GM12878 (cell line): ENCODE measurements around the gene LGMN. TPM values are rescaled to one million over a fixed set of nuclear protein-coding genes. Genes with fewer than 3 reads are reported as not detected.

ENCODE experiments used
- ATAC-seq: fragments of 200-7000 bp; cut with Tn5 transposase; 3 replicates; pipeline ENCODE4 v1.9.1; 2020; ENCODE audit warnings: mild to moderate bottlenecking, moderate library complexity
- BruUV-seq: library from RNA; stranded (reverse); fragments of 400-500 nt; replicated peaks from 2 replicates; lab custom pipeline; 2021; lab: Mats Ljungman, UMichigan
- CTCF ChIA-PET: fragments of 300-600 bp; sonication (Branson Sonifier 250); formaldehyde crosslinking; extraction: SDS; loops from one replicate; lab custom pipeline; 2021; ENCODE audit warnings: inconsistent platforms; lab: Yijun Ruan, JAX
- POLR2A ChIA-PET: fragments of 350-600 bp; formaldehyde crosslinking; extraction: SDS; loops from one replicate; lab custom pipeline; 2021; ENCODE audit warnings: inconsistent platforms; lab: Charles Lee
- RAD21 ChIA-PET: fragments of 300-600 bp; sonication (Branson Sonifier 250); formaldehyde crosslinking; loops from one replicate; lab custom pipeline; 2023; ENCODE audit warnings: antibody characterized with exemption; ENCODE audit not compliant: unreplicated experiment; lab: Charles Lee
- SMC1A ChIA-PET: fragments of 300-600 bp; sonication (Branson Sonifier 250); formaldehyde crosslinking; loops from one replicate; lab custom pipeline; 2023; ENCODE audit not compliant: unreplicated experiment, uncharacterized antibody; lab: Charles Lee
- DNase-seq: peaks from one replicate; pipeline ENCODE4 v3.0.0-alpha.2; 2011; ENCODE audit warnings: low read depth, low spot score
- FAIRE-seq: peaks from 3 replicates; lab custom pipeline; 2011; peaks lifted over from hg19 to GRCh38; lab: Jason Lieb, UNC
- H2AFZ ChIP-seq: 2 replicates; pipeline ENCODE4 v1.6.0; 2011; ENCODE audit warnings: low read depth, low read length, control low read depth; ENCODE audit not compliant: control insufficient read depth
- H3K27ac ChIP-seq: 2 replicates; pipeline ENCODE4 v1.5.1; 2011; ENCODE audit warnings: control low read depth; ENCODE audit not compliant: control insufficient read depth, insufficient read depth
- H3K27me3 ChIP-seq, 2 experiments: replicated peaks in 1 of 2; 2 replicates each; pipeline versions ENCODE4 v1.6.0 to v1.6.1; 2011; ENCODE audit warnings: low read length in 1 of 2; ENCODE audit not compliant: control insufficient read depth in 2 of 2, insufficient read depth in 2 of 2
- H3K36me3 ChIP-seq, 2 experiments: 2 replicates each; pipeline ENCODE4 v1.5.1; 2011; ENCODE audit warnings: low read length in 1 of 2; ENCODE audit not compliant: control insufficient read depth in 2 of 2, insufficient read depth in 2 of 2
- H3K4me1 ChIP-seq: 2 replicates; pipeline ENCODE4 v1.6.1; 2011; ENCODE audit warnings: mild to moderate bottlenecking, low read length, moderate library complexity, mixed read lengths; ENCODE audit not compliant: control insufficient read depth, insufficient read depth
- H3K4me2 ChIP-seq: 2 replicates; pipeline ENCODE4 v1.6.0; 2011; ENCODE audit warnings: control low read depth; ENCODE audit not compliant: control insufficient read depth, insufficient read depth
- H3K4me3 ChIP-seq: fragments of 200-600 bp; sonication (generic); 2 replicates; pipeline ENCODE4 v1.5.1; 2016
- H3K79me2 ChIP-seq: 2 replicates; pipeline ENCODE4 v1.6.0; 2011; ENCODE audit warnings: low read length; ENCODE audit not compliant: control insufficient read depth, insufficient read depth
- H3K9ac ChIP-seq: 2 replicates; pipeline ENCODE4 v1.8.0; 2011; ENCODE audit warnings: low read length, control low read depth, mixed read lengths; ENCODE audit not compliant: control insufficient read depth, insufficient read depth
- H3K9me3 ChIP-seq: replicated peaks from 3 replicates; pipeline ENCODE4 v1.5.1; 2011; ENCODE audit warnings: mild to moderate bottlenecking, low read length; ENCODE audit not compliant: control insufficient read depth, insufficient read depth
- H4K20me1 ChIP-seq: 2 replicates; pipeline ENCODE4 v1.6.0; 2011; ENCODE audit not compliant: control insufficient read depth, insufficient read depth
- ASH2L ChIP-seq: fragments of 300-600, 200-600 bp; sonication (generic); IDR thresholded peaks from 2 replicates; pipeline ENCODE4 v1.6.1; 2017; ENCODE audit warnings: low read depth, mild to moderate bottlenecking, borderline replicate concordance
- BACH1 ChIP-seq: fragments of 450-650 bp; IDR thresholded peaks from 2 replicates; pipeline ENCODE4 v1.6.1; 2017; ENCODE audit warnings: mild to moderate bottlenecking, borderline replicate concordance
- CBX3 ChIP-seq: fragments of 200-600 bp; sonication (generic); IDR thresholded peaks from 2 replicates; pipeline ENCODE4 v1.6.1; 2016; ENCODE audit warnings: low read depth, borderline replicate concordance
- CEBPB ChIP-seq, 2 experiments: fragments of 150-350 bp in 1 of 2; IDR thresholded peaks; 2 replicates each; pipeline ENCODE4 v1.6.1; 2012 to 2014; ENCODE audit warnings: low read depth in 2 of 2, low read length in 2 of 2, borderline replicate concordance in 1 of 2, inconsistent platforms in 1 of 2
- CHD4 ChIP-seq: fragments of 200-600 bp; sonication (generic); IDR thresholded peaks from 2 replicates; pipeline ENCODE4 v1.6.1; 2016; ENCODE audit warnings: mild to moderate bottlenecking
- ESRRA ChIP-seq: IDR thresholded peaks from 2 replicates; pipeline ENCODE4 v1.6.1; 2012; ENCODE audit warnings: mild to moderate bottlenecking, low read length, improper control_type of control experiment
- HDGF ChIP-seq: fragments of 450-650 bp; IDR thresholded peaks from 2 replicates; pipeline ENCODE4 v1.6.1; 2016; ENCODE audit warnings: antibody characterized with exemption
- HSF1 ChIP-seq: fragments of 150-350 bp; IDR thresholded peaks from 2 replicates; pipeline ENCODE4 v1.6.1; 2014; ENCODE audit warnings: mild to moderate bottlenecking, low read depth, low read length
- IRF4 ChIP-seq: IDR thresholded peaks from 2 replicates; pipeline ENCODE4 v1.6.1; 2011; ENCODE audit warnings: low read depth, low read length
- KAT2A ChIP-seq: conservative IDR thresholded peaks from 2 replicates; pipeline ENCODE4 v1.6.1; 2011; ENCODE audit warnings: low read depth, low read length; ENCODE audit not compliant: control insufficient read depth
- KDM1A ChIP-seq: fragments of 200-600 bp; sonication (generic); IDR thresholded peaks from 2 replicates; pipeline ENCODE4 v1.6.1; 2016; ENCODE audit warnings: borderline replicate concordance
- NFXL1 ChIP-seq: fragments of 450-650 bp; IDR thresholded peaks from 2 replicates; pipeline ENCODE4 v1.6.1; 2017; ENCODE audit warnings: antibody characterized with exemption, mild to moderate bottlenecking, borderline replicate concordance
- RAD51 ChIP-seq: fragments of 450-650 bp; IDR thresholded peaks from 2 replicates; pipeline ENCODE4 v1.6.1; 2016; ENCODE audit warnings: moderate library complexity, mild to moderate bottlenecking, inconsistent platforms
- RFX5 ChIP-seq: IDR thresholded peaks from 2 replicates; pipeline ENCODE4 v1.6.1; 2011; ENCODE audit warnings: low read depth, low read length, improper control_type of control experiment
- SREBF1 ChIP-seq: IDR thresholded peaks from 2 replicates; pipeline ENCODE4 v1.6.1; 2012; ENCODE audit warnings: mild to moderate bottlenecking, low read length
- SUZ12 ChIP-seq: fragments of 200-600 bp; sonication (generic); IDR thresholded peaks from one replicate; pipeline ENCODE4 v1.6.1; 2018; ENCODE audit warnings: antibody characterized with exemption, mild to moderate bottlenecking; ENCODE audit not compliant: unreplicated experiment
- USF1 ChIP-seq: IDR thresholded peaks from 2 replicates; pipeline ENCODE4 v1.6.1; 2011; ENCODE audit warnings: borderline replicate concordance, low read depth, mild to moderate bottlenecking, moderate library complexity, mixed read lengths, low read length; ENCODE audit not compliant: insufficient read depth; ENCODE audit errors: extremely low read length
- ZNF217 ChIP-seq: fragments of 450-650 bp; IDR thresholded peaks from 2 replicates; pipeline ENCODE4 v1.6.1; 2017; ENCODE audit warnings: antibody characterized with exemption, mild to moderate bottlenecking
- WGBS: methylation state at CpG from one replicate; pipeline ENCODE4 v1.1.6; 2016; ENCODE audit warnings: low lambda C conversion rate; ENCODE audit not compliant: insufficient replicate concordance, insufficient coverage; ENCODE audit errors: missing lambda C conversion rate; 5-methylcytosine and 5-hydroxymethylcytosine counted together
- in situ Hi-C: fragments of 300-500 bp; cut with MboI; formaldehyde crosslinking; loops from 9 replicates; pipeline ENCODE4 v1.14.3; 2018; ENCODE audit warnings: mixed read lengths
- intact Hi-C: fragments of 100-400 bp; cut with micrococcal nuclease; formaldehyde crosslinking; loops from one replicate; pipeline ENCODE4 v1.14.2; 2022; ENCODE audit not compliant: unreplicated experiment
- polyA plus RNA-seq, 11 experiments: library from polyadenylated mRNA; depleted of rRNA in 4 of 11; unstranded in 6 of 11; stranded (reverse) in 5 of 11; fragments of >200 nt; fragmentation: Nextera tagmentation in 4 of 11; fragmentation: Illumina TruSeq in 1 of 11; extraction: Ambion mirVana in 4 of 11; extraction: Trizol in 1 of 11; gene quantifications; 1 replicate in 1 of 11; 2 replicates in 10 of 11; pipeline versions ENCODE4 v1.2.1 to v1.2.3, GENCODE V29; 2011 to 2016; ENCODE audit warnings: inconsistent platforms in 2 of 11, missing spikeins in 2 of 11, low read depth in 1 of 11
- total RNA-seq, 4 experiments: library from RNA; depleted of rRNA in 3 of 4; stranded (reverse); fragments of >200 nt in 3 of 4; fragmentation: Illumina TruSeq in 1 of 4; extraction: Trizol in 1 of 4; gene quantifications; 2 replicates each; pipeline versions ENCODE4 v1.2.1 to v1.2.3, GENCODE V29; 2013 to 2021
- TF ChIP-seq, protein P1 (sequence below): fragments of 150-350 bp; IDR thresholded peaks from 2 replicates; pipeline ENCODE4 v1.6.1; 2016; ENCODE audit warnings: low read depth, low read length

Gene LGMN
- total and polyA plus RNA-seq, 10 of the 15 experiments (the other 5 are each of a cell fraction or from before 2014, with no cell fraction given) = 0.71 to 192 (median 3.9) TPM

- TF ChIP-seq SREBF1 = no peak
These were observed 39.1 kb upstream of the LGMN start (continued) for GRCh38 chr14:92787554-92787953.

DNA sequence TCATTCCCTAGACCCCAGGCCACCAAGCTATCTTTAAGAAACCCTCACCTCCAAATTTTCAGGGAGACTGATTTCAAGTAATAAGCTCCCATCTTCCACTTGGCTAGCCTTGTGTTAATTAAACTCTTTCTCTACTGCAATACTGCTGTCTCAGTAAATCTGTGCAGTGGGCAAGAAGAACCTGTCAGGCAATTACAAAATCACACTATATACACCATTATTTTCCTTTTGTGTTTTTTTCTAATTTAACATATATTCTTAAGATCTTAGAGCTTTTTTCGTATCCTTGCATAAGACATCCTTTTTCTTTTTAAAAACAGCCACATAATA, 38.0 kb upstream of the LGMN start:
- no peak overlapping the region for H2AFZ ChIP-seq
- ChIA-PET RAD21 (interaction anchor here (0.7 to 9.4 kb wide), 4 partner anchors 71 to 1256 kb away, joined by 3 to 106 read pairs (median 4); no protein-coding TSS in a partner anchor), SMC1A (interaction anchor here (0.6 to 10.8 kb wide), 6 partner anchors 11 to 434 kb away, joined by 3 to 151 read pairs (median 4); no protein-coding TSS in a partner anchor), POLR2A (interaction anchor here (0.6 to 0.8 kb wide), 2 partner anchors 71 to 386 kb away, joined by 7 read pairs; no protein-coding TSS in a partner anchor), CTCF (interaction anchor here (0.7 to 8.6 kb wide), 7 partner anchors 60 to 104 kb away, joined by 3 to 122 read pairs (median 4); no protein-coding TSS in a partner anchor)
- no peaks in the 10 kb centered on the region for H4K20me1 ChIP-seq
- 89% methylated on average over 1 of the region's 1 CpG for WGBS
- FAIRE-seq (no peak), DNase-seq (no peak), ATAC-seq (no peak)
- no peak overlapping the region for H3K27ac ChIP-seq
- in situ Hi-C loops = no loop called here
- H3K9ac ChIP-seq = no peak overlapping the region
- H3K9me3 ChIP-seq = peaks cover 5% of the 10 kb centered on the region
- H3K27me3 ChIP-seq = no peaks in the 10 kb centered on the region
- no TSS peak for BruUV-seq
- no peaks in the 10 kb centered on the region for H3K36me3 ChIP-seq
- no peak overlapping the region for H3K4me3 ChIP-seq
- H3K4me1 ChIP-seq = no peaks in the 10 kb centered on the region
- intact Hi-C loops = no loop called here
- H3K4me2 ChIP-seq = no peak overlapping the region
- no peaks in the 10 kb centered on the region for H3K79me2 ChIP-seq
- no peak for TF ChIP-seq CEBPB (IDR thresholded peaks at IDR 0.05; ENCODE audit: borderline replicate concordance in 1 of 2, low read depth in 2 of 2, low read length in 2 of 2)
- no peak for TF ChIP-seq SUZ12
- no peak for TF ChIP-seq BACH1
- TF ChIP-seq SREBF1 = no peak
- no peak for TF ChIP-seq ZNF217
- TF ChIP-seq HDGF = no peak
- TF ChIP-seq CHD4 = no peak
- TF ChIP-seq NFXL1 = no peak
- TF ChIP-seq USF1 = no peak
- TF ChIP-seq KDM1A = no peak
- TF ChIP-seq ASH2L = no peak
- TF ChIP-seq, protein P1, sequence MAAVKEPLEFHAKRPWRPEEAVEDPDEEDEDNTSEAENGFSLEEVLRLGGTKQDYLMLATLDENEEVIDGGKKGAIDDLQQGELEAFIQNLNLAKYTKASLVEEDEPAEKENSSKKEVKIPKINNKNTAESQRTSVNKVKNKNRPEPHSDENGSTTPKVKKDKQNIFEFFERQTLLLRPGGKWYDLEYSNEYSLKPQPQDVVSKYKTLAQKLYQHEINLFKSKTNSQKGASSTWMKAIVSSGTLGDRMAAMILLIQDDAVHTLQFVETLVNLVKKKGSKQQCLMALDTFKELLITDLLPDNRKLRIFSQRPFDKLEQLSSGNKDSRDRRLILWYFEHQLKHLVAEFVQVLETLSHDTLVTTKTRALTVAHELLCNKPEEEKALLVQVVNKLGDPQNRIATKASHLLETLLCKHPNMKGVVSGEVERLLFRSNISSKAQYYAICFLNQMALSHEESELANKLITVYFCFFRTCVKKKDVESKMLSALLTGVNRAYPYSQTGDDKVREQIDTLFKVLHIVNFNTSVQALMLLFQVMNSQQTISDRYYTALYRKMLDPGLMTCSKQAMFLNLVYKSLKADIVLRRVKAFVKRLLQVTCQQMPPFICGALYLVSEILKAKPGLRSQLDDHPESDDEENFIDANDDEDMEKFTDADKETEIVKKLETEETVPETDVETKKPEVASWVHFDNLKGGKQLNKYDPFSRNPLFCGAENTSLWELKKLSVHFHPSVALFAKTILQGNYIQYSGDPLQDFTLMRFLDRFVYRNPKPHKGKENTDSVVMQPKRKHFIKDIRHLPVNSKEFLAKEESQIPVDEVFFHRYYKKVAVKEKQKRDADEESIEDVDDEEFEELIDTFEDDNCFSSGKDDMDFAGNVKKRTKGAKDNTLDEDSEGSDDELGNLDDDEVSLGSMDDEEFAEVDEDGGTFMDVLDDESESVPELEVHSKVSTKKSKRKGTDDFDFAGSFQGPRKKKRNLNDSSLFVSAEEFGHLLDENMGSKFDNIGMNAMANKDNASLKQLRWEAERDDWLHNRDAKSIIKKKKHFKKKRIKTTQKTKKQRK = no peak
- no peak for TF ChIP-seq IRF4
- no peak for TF ChIP-seq RAD51
- TF ChIP-seq RFX5 = no peak
- TF ChIP-seq CBX3 = no peak
- no peak for TF ChIP-seq HSF1
- no peak for TF ChIP-seq KAT2A
- no peak for TF ChIP-seq ESRRA
- TF ChIP-seq, all 136 proteins: peak for 0
